HepG2 (cell line): Measurements from ENCODE around the gene MED25. TPM values are rescaled to one million over a fixed set of nuclear protein-coding genes. Genes with fewer than 3 reads are reported as not detected.
A peak's percentile ranks its signal among the peaks of the same experiment; 100 is the strongest.

Experiments
- CREM ChIP-seq, 2 experiments: sonication (generic) in 1 of 2; formaldehyde crosslinking in 1 of 2; IDR thresholded peaks; 2 replicates each; pipeline versions ENCODE4 v1.4.0 to v1.6.1; 2016 to 2020; ENCODE audit warnings: antibody characterized with exemption in 1 of 2, mild to moderate bottlenecking in 1 of 2, missing genetic modification reagents in 1 of 2
- DPF2 ChIP-seq: sonication (generic); formaldehyde crosslinking; IDR thresholded peaks from 2 replicates; pipeline ENCODE4 v1.4.0; 2020; ENCODE audit warnings: mild to moderate bottlenecking, low read depth, missing genetic modification reagents, borderline replicate concordance
- FOXC1 ChIP-seq: sonication (generic); formaldehyde crosslinking; IDR thresholded peaks from 2 replicates; pipeline ENCODE4 v1.8.0; 2022; ENCODE audit warnings: mild to moderate bottlenecking, missing genetic modification reagents, borderline replicate concordance
- HOXA3 ChIP-seq: sonication (generic); formaldehyde crosslinking; IDR thresholded peaks from 2 replicates; pipeline ENCODE4 v1.5.0; 2020; ENCODE audit warnings: missing genetic modification reagents
- KDM3A ChIP-seq: IDR thresholded peaks from 2 replicates; pipeline ENCODE4 v1.6.1; 2018; ENCODE audit warnings: low read depth, missing compliant biosample characterization
- NCOR1 ChIP-seq: fragments of 200-600 bp; sonication (generic); IDR thresholded peaks from 2 replicates; pipeline ENCODE4 v1.7.0; 2017; ENCODE audit warnings: antibody characterized with exemption, low read length, borderline replicate concordance
- NR2F6 ChIP-seq, 2 experiments: IDR thresholded peaks; 2 replicates each; pipeline ENCODE4 v1.6.1; 2016; ENCODE audit warnings: antibody characterized with exemption in 1 of 2, mild to moderate bottlenecking in 1 of 2
- POLR2A ChIP-seq, 2 experiments: IDR thresholded peaks; 2 replicates each; pipeline ENCODE4 v1.6.1; 2011; ENCODE audit warnings: low read depth in 2 of 2, low read length in 2 of 2, mild to moderate bottlenecking in 1 of 2, moderate library complexity in 1 of 2; ENCODE audit not compliant: insufficient read depth in 1 of 2
- RBFOX2 ChIP-seq: fragments of 200-400 bp; formaldehyde crosslinking; IDR thresholded peaks from 2 replicates; pipeline ENCODE4 v1.6.1; 2017; ENCODE audit warnings: low read depth, mild to moderate bottlenecking, low read length
- YEATS4 ChIP-seq: sonication (generic); formaldehyde crosslinking; IDR thresholded peaks from 2 replicates; pipeline ENCODE4 v1.4.0; 2020; ENCODE audit warnings: missing genetic modification reagents, borderline replicate concordance
- ZNF121 ChIP-seq: sonication (generic); formaldehyde crosslinking; IDR thresholded peaks from 2 replicates; pipeline ENCODE4 v1.5.0; 2020; ENCODE audit warnings: mild to moderate bottlenecking, missing genetic modification reagents
- ZNF33B ChIP-seq: sonication (generic); formaldehyde crosslinking; IDR thresholded peaks from 2 replicates; pipeline ENCODE4 v1.5.1; 2020; ENCODE audit warnings: mild to moderate bottlenecking, missing genetic modification reagents
- ZNF414 ChIP-seq: sonication (generic); formaldehyde crosslinking; IDR thresholded peaks from 2 replicates; pipeline ENCODE4 v1.5.0; 2020; ENCODE audit warnings: missing genetic modification reagents
- ZNF607 ChIP-seq: sonication (generic); formaldehyde crosslinking; IDR thresholded peaks from 2 replicates; pipeline ENCODE4 v1.5.1; 2020; ENCODE audit warnings: missing genetic modification reagents, mild to moderate bottlenecking, borderline replicate concordance
- polyA plus RNA-seq, 8 experiments: library from polyadenylated mRNA; depleted of rRNA in 3 of 8; stranded (reverse) in 7 of 8; unstranded in 1 of 8; fragments of >200 nt; fragmentation: Illumina TruSeq in 4 of 8; extraction: Trizol in 4 of 8; gene quantifications; 2 replicates each; pipeline versions ENCODE4 v1.2.1 to v1.2.3, GENCODE V29; 2011 to 2016; ENCODE audit warnings: low read depth in 4 of 8, missing spikeins in 1 of 8, mixed read lengths in 1 of 8; ENCODE audit not compliant: insufficient read depth in 1 of 8
- total RNA-seq, 5 experiments: library from RNA; depleted of rRNA; stranded (reverse); fragments of >200 nt; fragmentation: Illumina TruSeq; extraction: Trizol; gene quantifications; 2 replicates each; pipeline ENCODE4 v1.2.3, GENCODE V29; 2016; ENCODE audit warnings: low read depth in 1 of 5
- TF ChIP-seq, protein P1 (sequence below): sonication (generic); formaldehyde crosslinking; IDR thresholded peaks from 2 replicates; pipeline ENCODE4 v1.4.0; 2020; ENCODE audit warnings: mild to moderate bottlenecking, missing genetic modification reagents, borderline replicate concordance
- TF ChIP-seq, protein P2 (sequence below): sonication (generic); formaldehyde crosslinking; IDR thresholded peaks from 2 replicates; pipeline ENCODE4 v1.8.0; 2022; ENCODE audit warnings: mild to moderate bottlenecking, missing genetic modification reagents; ENCODE audit not compliant: insufficient replicate concordance
- TF ChIP-seq, protein P3 (sequence below): sonication (generic); formaldehyde crosslinking; IDR thresholded peaks from 2 replicates; pipeline ENCODE4 v1.4.0; 2020; ENCODE audit warnings: missing genetic modification reagents

MED25 gene
- total and polyA plus RNA-seq, 2 of the 13 experiments (the other 11 are each of a cell fraction or from before 2014, with no cell fraction given), result 11.1 to 15.1 TPM

DNA sequence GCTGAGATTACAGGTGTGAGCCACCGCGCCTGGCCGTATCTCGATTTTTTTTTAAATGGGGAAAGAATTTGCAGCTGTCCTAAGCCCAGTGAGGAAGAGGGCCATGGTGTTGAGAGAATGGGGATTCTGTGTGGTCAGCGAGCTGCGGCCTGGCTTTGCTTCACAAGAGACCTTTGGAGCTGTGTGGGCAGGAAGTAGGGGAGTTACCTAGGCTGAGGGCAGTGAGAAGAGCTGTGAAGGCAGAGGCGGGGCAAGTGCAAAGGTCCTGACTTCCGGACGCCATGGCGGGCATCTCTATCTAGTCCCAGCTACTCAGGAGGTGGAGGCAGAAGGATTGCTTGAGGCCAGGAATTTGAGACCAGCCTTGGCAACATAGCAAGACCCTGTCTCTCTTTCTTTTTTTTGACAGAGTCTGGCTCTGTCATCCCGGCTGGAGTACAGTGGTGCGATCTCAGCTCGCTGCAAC is 46.4 kb upstream of the MED25 start (continued):
- TF ChIP-seq, protein P1, sequence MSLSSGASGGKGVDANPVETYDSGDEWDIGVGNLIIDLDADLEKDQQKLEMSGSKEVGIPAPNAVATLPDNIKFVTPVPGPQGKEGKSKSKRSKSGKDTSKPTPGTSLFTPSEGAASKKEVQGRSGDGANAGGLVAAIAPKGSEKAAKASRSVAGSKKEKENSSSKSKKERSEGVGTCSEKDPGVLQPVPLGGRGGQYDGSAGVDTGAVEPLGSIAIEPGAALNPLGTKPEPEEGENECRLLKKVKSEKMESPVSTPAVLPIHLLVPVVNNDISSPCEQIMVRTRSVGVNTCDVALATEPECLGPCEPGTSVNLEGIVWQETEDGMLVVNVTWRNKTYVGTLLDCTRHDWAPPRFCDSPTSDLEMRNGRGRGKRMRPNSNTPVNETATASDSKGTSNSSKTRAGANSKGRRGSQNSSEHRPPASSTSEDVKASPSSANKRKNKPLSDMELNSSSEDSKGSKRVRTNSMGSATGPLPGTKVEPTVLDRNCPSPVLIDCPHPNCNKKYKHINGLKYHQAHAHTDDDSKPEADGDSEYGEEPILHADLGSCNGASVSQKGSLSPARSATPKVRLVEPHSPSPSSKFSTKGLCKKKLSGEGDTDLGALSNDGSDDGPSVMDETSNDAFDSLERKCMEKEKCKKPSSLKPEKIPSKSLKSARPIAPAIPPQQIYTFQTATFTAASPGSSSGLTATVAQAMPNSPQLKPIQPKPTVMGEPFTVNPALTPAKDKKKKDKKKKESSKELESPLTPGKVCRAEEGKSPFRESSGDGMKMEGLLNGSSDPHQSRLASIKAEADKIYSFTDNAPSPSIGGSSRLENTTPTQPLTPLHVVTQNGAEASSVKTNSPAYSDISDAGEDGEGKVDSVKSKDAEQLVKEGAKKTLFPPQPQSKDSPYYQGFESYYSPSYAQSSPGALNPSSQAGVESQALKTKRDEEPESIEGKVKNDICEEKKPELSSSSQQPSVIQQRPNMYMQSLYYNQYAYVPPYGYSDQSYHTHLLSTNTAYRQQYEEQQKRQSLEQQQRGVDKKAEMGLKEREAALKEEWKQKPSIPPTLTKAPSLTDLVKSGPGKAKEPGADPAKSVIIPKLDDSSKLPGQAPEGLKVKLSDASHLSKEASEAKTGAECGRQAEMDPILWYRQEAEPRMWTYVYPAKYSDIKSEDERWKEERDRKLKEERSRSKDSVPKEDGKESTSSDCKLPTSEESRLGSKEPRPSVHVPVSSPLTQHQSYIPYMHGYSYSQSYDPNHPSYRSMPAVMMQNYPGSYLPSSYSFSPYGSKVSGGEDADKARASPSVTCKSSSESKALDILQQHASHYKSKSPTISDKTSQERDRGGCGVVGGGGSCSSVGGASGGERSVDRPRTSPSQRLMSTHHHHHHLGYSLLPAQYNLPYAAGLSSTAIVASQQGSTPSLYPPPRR (CRISPR knock-in tag), result peak; percentile 49; the same call in 1 of the 2 replicates
- TF ChIP-seq YEATS4 (CRISPR knock-in tag) (peak; percentile 64; the same call in 1 of the 2 replicates), NCOR1 (peak; percentile 18; the same call in 1 of the 2 replicates), ZNF607 (CRISPR knock-in tag) (peak; percentile 61; the same call in 1 of the 2 replicates), NR2F6 (IDR thresholded peaks at IDR 0.05) (no peak), NR2F6 (CRISPR knock-in tag; IDR thresholded peaks at IDR 0.05) (peak; percentile 61; the same call in 1 of the 2 replicates), ZNF414 (CRISPR knock-in tag) (no peak), DPF2 (CRISPR knock-in tag) (0 out of 2 replicates have a peak, but pooled peaks have one; percentile 25), FOXC1 (CRISPR knock-in tag) (no peak), HOXA3 (CRISPR knock-in tag) (peak; percentile 87), ZNF33B (no peak), ZNF121 (CRISPR knock-in tag) (peak; percentile 46; the same call in 1 of the 2 replicates), RBFOX2 (peak; percentile 42; the same call in 1 of the 2 replicates), CREM (IDR thresholded peaks at IDR 0.05) (peak; percentile 34; the same call in 1 of the 2 replicates), CREM (CRISPR knock-in tag; IDR thresholded peaks at IDR 0.05) (no peak), POLR2A (IDR thresholded peaks at IDR 0.05; ENCODE audit: insufficient read depth in 1 of 2, low read depth in 2 of 2, low read length in 2 of 2) (peak; percentile 52 to 61; a peak in 3 of 4 replicates), KDM3A (no peak)
- TF ChIP-seq, protein P2, sequence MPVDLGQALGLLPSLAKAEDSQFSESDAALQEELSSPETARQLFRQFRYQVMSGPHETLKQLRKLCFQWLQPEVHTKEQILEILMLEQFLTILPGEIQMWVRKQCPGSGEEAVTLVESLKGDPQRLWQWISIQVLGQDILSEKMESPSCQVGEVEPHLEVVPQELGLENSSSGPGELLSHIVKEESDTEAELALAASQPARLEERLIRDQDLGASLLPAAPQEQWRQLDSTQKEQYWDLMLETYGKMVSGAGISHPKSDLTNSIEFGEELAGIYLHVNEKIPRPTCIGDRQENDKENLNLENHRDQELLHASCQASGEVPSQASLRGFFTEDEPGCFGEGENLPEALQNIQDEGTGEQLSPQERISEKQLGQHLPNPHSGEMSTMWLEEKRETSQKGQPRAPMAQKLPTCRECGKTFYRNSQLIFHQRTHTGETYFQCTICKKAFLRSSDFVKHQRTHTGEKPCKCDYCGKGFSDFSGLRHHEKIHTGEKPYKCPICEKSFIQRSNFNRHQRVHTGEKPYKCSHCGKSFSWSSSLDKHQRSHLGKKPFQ (CRISPR knock-in tag), result peak; percentile 60
- TF ChIP-seq, protein P3, sequence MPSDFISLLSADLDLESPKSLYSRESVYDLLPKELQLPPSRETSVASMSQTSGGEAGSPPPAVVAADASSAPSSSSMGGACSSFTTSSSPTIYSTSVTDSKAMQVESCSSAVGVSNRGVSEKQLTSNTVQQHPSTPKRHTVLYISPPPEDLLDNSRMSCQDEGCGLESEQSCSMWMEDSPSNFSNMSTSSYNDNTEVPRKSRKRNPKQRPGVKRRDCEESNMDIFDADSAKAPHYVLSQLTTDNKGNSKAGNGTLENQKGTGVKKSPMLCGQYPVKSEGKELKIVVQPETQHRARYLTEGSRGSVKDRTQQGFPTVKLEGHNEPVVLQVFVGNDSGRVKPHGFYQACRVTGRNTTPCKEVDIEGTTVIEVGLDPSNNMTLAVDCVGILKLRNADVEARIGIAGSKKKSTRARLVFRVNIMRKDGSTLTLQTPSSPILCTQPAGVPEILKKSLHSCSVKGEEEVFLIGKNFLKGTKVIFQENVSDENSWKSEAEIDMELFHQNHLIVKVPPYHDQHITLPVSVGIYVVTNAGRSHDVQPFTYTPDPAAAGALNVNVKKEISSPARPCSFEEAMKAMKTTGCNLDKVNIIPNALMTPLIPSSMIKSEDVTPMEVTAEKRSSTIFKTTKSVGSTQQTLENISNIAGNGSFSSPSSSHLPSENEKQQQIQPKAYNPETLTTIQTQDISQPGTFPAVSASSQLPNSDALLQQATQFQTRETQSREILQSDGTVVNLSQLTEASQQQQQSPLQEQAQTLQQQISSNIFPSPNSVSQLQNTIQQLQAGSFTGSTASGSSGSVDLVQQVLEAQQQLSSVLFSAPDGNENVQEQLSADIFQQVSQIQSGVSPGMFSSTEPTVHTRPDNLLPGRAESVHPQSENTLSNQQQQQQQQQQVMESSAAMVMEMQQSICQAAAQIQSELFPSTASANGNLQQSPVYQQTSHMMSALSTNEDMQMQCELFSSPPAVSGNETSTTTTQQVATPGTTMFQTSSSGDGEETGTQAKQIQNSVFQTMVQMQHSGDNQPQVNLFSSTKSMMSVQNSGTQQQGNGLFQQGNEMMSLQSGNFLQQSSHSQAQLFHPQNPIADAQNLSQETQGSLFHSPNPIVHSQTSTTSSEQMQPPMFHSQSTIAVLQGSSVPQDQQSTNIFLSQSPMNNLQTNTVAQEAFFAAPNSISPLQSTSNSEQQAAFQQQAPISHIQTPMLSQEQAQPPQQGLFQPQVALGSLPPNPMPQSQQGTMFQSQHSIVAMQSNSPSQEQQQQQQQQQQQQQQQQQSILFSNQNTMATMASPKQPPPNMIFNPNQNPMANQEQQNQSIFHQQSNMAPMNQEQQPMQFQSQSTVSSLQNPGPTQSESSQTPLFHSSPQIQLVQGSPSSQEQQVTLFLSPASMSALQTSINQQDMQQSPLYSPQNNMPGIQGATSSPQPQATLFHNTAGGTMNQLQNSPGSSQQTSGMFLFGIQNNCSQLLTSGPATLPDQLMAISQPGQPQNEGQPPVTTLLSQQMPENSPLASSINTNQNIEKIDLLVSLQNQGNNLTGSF (CRISPR knock-in tag), result no peak
